Brain microvascular endothelial cell (primary cell): ENCODE measurements around the gene MYBPC2.

Experiments used
- DNase-seq: peaks from one replicate; pipeline ENCODE4 v3.0.0-alpha.2; 2020
- H3K27ac ChIP-seq: fragments of 250-450 bp; sonication (Bioruptor Pico); 2 replicates; pipeline ENCODE4 v1.5.1; 2020; ENCODE audit warnings: mild to moderate bottlenecking, moderate library complexity
- H3K27me3 ChIP-seq: fragments of 250-450 bp; sonication (Bioruptor Pico); replicated peaks from 2 replicates; pipeline ENCODE4 v1.5.1; 2020; ENCODE audit warnings: mild to moderate bottlenecking
- H3K36me3 ChIP-seq: fragments of 250-450 bp; sonication (Bioruptor Pico); replicated peaks from 2 replicates; pipeline ENCODE4 v1.5.1; 2020; ENCODE audit warnings: mild to moderate bottlenecking
- H3K4me3 ChIP-seq: 2 replicates; pipeline ENCODE4 v1.5.1; 2011; ENCODE audit warnings: low read depth, mild to moderate bottlenecking, control low read depth, low read length, moderate library complexity
- CTCF ChIP-seq: IDR thresholded peaks from 2 replicates; pipeline ENCODE4 v1.5.1; 2011; ENCODE audit warnings: low read depth, mild to moderate bottlenecking, moderate library complexity, low read length, control low read depth, inconsistent platforms; ENCODE audit errors: missing control alignments
- in situ Hi-C: cut with HindIII; loops from 2 replicates; pipeline ENCODE4 v1.10.0; 2017; ENCODE audit warnings: low sequenced_read_pairs, low pct_ligation_motif_present

MYBPC2 gene

GRCh38 chr19:50449236-50449899 lies 16.7 kb downstream of the MYBPC2 start:
- DNase-seq: no peak
- in situ Hi-C loops: no loop called here
- no peak overlapping the region for H3K4me3 ChIP-seq
- no peaks in the 10 kb centered on the region for H3K36me3 ChIP-seq
- no peak overlapping the region for H3K27ac ChIP-seq
- TF ChIP-seq CTCF: no peak
- no peaks in the 10 kb centered on the region for H3K27me3 ChIP-seq

GRCh38 chr19:50450369-50451222 lies 17.9 kb downstream of the MYBPC2 start:
- no peak for DNase-seq
- in situ Hi-C loops: no loop called here
- TF ChIP-seq CTCF: no peak
- no peak overlapping the region for H3K4me3 ChIP-seq
- no peaks in the 10 kb centered on the region for H3K27me3 ChIP-seq
- H3K27ac ChIP-seq: no peak overlapping the region
- H3K36me3 ChIP-seq: no peaks in the 10 kb centered on the region

GRCh38 chr19:50451223-50451534 lies 18.5 kb downstream of the MYBPC2 start:
- H3K27ac ChIP-seq: no peak overlapping the region
- in situ Hi-C loops: no loop called here
- no peaks in the 10 kb centered on the region for H3K36me3 ChIP-seq
- TF ChIP-seq CTCF: no peak
- no peaks in the 10 kb centered on the region for H3K27me3 ChIP-seq
- no peak for DNase-seq
- H3K4me3 ChIP-seq: no peak overlapping the region

- no peak for TF ChIP-seq CTCF
- H3K27ac ChIP-seq: no peak overlapping the region
- no peaks in the 10 kb centered on the region for H3K27me3 ChIP-seq
- DNase-seq: no peak
- in situ Hi-C loops: no loop called here
- no peak overlapping the region for H3K4me3 ChIP-seq
- H3K36me3 ChIP-seq: no peaks in the 10 kb centered on the region
Observed at GRCh38 chr19:50453243-50453642, 20.6 kb downstream of the MYBPC2 start.

- no peak for DNase-seq
- TF ChIP-seq CTCF: no peak
- H3K27ac ChIP-seq: no peak overlapping the region
- H3K27me3 ChIP-seq: peaks cover 3% of the 10 kb centered on the region
- H3K36me3 ChIP-seq: no peaks in the 10 kb centered on the region
- in situ Hi-C loops: no loop called here
- no peak overlapping the region for H3K4me3 ChIP-seq
Observed at GRCh38 chr19:50455992-50456391, 23.3 kb downstream of the MYBPC2 start.
